Measurements from ENCODE around the gene ALOXE3. TPM values are rescaled to one million over a fixed set of nuclear protein-coding genes. Genes with fewer than 3 reads are reported as not detected.
A peak's percentile ranks its signal among the peaks of the same experiment; 100 is the strongest.

ALOXE3 gene
- total and polyA plus RNA-seq, 4 donors, result not detected

GRCh38 chr17:8141045-8141444 is 22.7 kb upstream of the ALOXE3 start (continued):
- TF ChIP-seq JUND (IDR thresholded peaks at IDR 0.05) (no peak), FOXA1 (IDR thresholded peaks at IDR 0.05) (no peak), GABPA (IDR thresholded peaks at IDR 0.05 in 1 of 2, conservative IDR thresholded peaks at IDR 0.05 in 1 of 2) (no peak), TAF1 (conservative IDR thresholded peaks at IDR 0.05) (no peak), EGR1 (IDR thresholded peaks at IDR 0.05; ENCODE audit: low read depth in 2 of 2) (no peak), HNF4G (IDR thresholded peaks at IDR 0.05) (no peak), YY1 (IDR thresholded peaks at IDR 0.05) (no peak)

- peaks cover 0 to 9% (median 0%) of the 10 kb centered on the region in 4 donors for H3K4me1 ChIP-seq (ENCODE audit: control insufficient read depth in 4 of 4, insufficient read depth in 4 of 4, low read length in 3 of 4)
- H3K27ac ChIP-seq (ENCODE audit: low read depth in 1 of 2, low read length in 2 of 2), result no peak overlapping the region
- no peak for TF ChIP-seq YY1 (IDR thresholded peaks at IDR 0.05)
- no peak for TF ChIP-seq CTCF (IDR thresholded peaks at IDR 0.05; ENCODE audit: low read depth, low read length, missing input control)
- TF ChIP-seq TAF1 (conservative IDR thresholded peaks at IDR 0.05), result no peak
- TF ChIP-seq RAD21 (IDR thresholded peaks at IDR 0.05), result no peak
- no peak for TF ChIP-seq RXRA (IDR thresholded peaks at IDR 0.05)
- no peak for TF ChIP-seq HNF4G (IDR thresholded peaks at IDR 0.05)
- WGBS, result 81% methylated on average over 18 of the region's 18 CpGs
- H3K36me3 ChIP-seq (ENCODE audit: control insufficient read depth in 4 of 4, insufficient read depth in 3 of 4, low read depth in 1 of 4, low read length in 3 of 4), result peaks cover 21 to 51% (median 50%) of the 10 kb centered on the region in 4 donors
- no peak for DNase-seq (ENCODE audit: low spot score)
- H3K4me3 ChIP-seq (ENCODE audit: low read depth in 1 of 3, low read length in 3 of 3), result no peak overlapping the region
- no peaks in the 10 kb centered on the region for H3K9me3 ChIP-seq (ENCODE audit: control insufficient read depth in 4 of 4, low read length in 3 of 4)
- H3K27me3 ChIP-seq (ENCODE audit: control insufficient read depth in 4 of 4, insufficient read depth in 4 of 4, low read length in 3 of 4), result no peaks in the 10 kb centered on the region
- H3K9ac ChIP-seq (ENCODE audit: low read depth in 1 of 2, low read length in 2 of 2), result no peak overlapping the region
Observed at GRCh38 chr17:8140065-8141029, 22.0 kb upstream of the ALOXE3 start.

GRCh38 chr17:8138672-8139371 is 20.5 kb upstream of the ALOXE3 start:
- peak overlapping the region in 1 of 2 donors; percentile 55 for H3K9ac ChIP-seq (ENCODE audit: low read depth in 1 of 2, low read length in 2 of 2)
- no peak overlapping the region for H3K4me3 ChIP-seq (ENCODE audit: low read depth in 1 of 3, low read length in 3 of 3)
- peaks cover 14 to 38% (median 37%) of the 10 kb centered on the region in 4 donors for H3K36me3 ChIP-seq (ENCODE audit: control insufficient read depth in 4 of 4, insufficient read depth in 3 of 4, low read depth in 1 of 4, low read length in 3 of 4)
- peak overlapping the region; percentile 66 to 68 for H3K27ac ChIP-seq (ENCODE audit: low read depth in 1 of 2, low read length in 2 of 2)
- H3K27me3 ChIP-seq (ENCODE audit: control insufficient read depth in 4 of 4, insufficient read depth in 4 of 4, low read length in 3 of 4), result no peaks in the 10 kb centered on the region
- H3K9me3 ChIP-seq (ENCODE audit: control insufficient read depth in 4 of 4, low read length in 3 of 4), result no peaks in the 10 kb centered on the region
- DNase-seq (ENCODE audit: low spot score), result peak; percentile 98
- WGBS, result 13% methylated on average over 46 of the region's 46 CpGs
- H3K4me1 ChIP-seq (ENCODE audit: control insufficient read depth in 4 of 4, insufficient read depth in 4 of 4, low read length in 3 of 4), result peaks cover 0 to 9% (median 0%) of the 10 kb centered on the region in 4 donors
- TF ChIP-seq MAX (IDR thresholded peaks at IDR 0.05) (peak; percentile 74), FOXA1 (IDR thresholded peaks at IDR 0.05) (peak; percentile 51), HNF4G (IDR thresholded peaks at IDR 0.05) (no peak), RXRA (IDR thresholded peaks at IDR 0.05) (peak; percentile 17 to 49), ZBTB33 (IDR thresholded peaks at IDR 0.05) (peak; percentile 97), TAF1 (conservative IDR thresholded peaks at IDR 0.05) (no peak), FOXA2 (IDR thresholded peaks at IDR 0.05) (no peak), EGR1 (IDR thresholded peaks at IDR 0.05; ENCODE audit: low read depth in 2 of 2) (no peak), ATF3 (IDR thresholded peaks at IDR 0.05) (peak; percentile 78), REST (IDR thresholded peaks at IDR 0.05) (peak; percentile 47), JUND (IDR thresholded peaks at IDR 0.05) (peak; percentile 59 to 74), HNF4A (conservative IDR thresholded peaks at IDR 0.05) (peak; percentile 17 to 43), RAD21 (IDR thresholded peaks at IDR 0.05) (peak; percentile 76 to 87), CTCF (IDR thresholded peaks at IDR 0.05; ENCODE audit: low read depth, low read length, missing input control) (peak; percentile 90)

Data from liver (tissue), 9 donors.